ENCODE results near the gene ABCC3. TPM values are rescaled to one million over a fixed set of nuclear protein-coding genes. Genes with fewer than 3 reads are reported as not detected.
A peak's percentile ranks its signal among the peaks of the same experiment; 100 is the strongest.

The ABCC3 gene
- total RNA-seq, 1 experiment from 2014 or later, result 0.56 TPM

- H3K27ac ChIP-seq (ENCODE audit: low read depth, low read length, poor library complexity, severe bottlenecking), result no peak overlapping the region
- H3K27me3 ChIP-seq (replicated peaks; ENCODE audit: insufficient read depth, low read depth, low read length, poor library complexity), result no peaks in the 10 kb centered on the region
- ChIA-PET CTCF (interaction anchor here (0.5 to 0.6 kb wide), 2 partner anchors 37 to 159 kb away, joined by 3 read pairs; no protein-coding TSS in a partner anchor), POLR2A (ENCODE audit: low non-redundant PET) (no interaction called here)
- H3K4me1 ChIP-seq (ENCODE audit: insufficient read depth, low read length, poor library complexity, severe bottlenecking), result peaks cover 39% of the 10 kb centered on the region
- no TSS peak for BruUV-seq (replicated peaks)
- H3K9me3 ChIP-seq (ENCODE audit: low read depth, low read length, poor library complexity, severe bottlenecking), result no peaks in the 10 kb centered on the region
- H3K4me3 ChIP-seq (ENCODE audit: low read depth, low read length, poor library complexity, severe bottlenecking), result no peak overlapping the region
- DNase-seq (ENCODE audit: low spot score), result no peak
- intact Hi-C loops (cut with micrococcal nuclease; ENCODE audit: unreplicated experiment), result no loop called here
- no peak for TF ChIP-seq CTCF (conservative IDR thresholded peaks at IDR 0.05; ENCODE audit: low read depth, low read length)
- TF ChIP-seq EZH2 (IDR thresholded peaks at IDR 0.05; ENCODE audit: borderline replicate concordance, low read depth, low read length, poor library complexity, severe bottlenecking), result no peak
- no peaks in the 10 kb centered on the region for H3K36me3 ChIP-seq (ENCODE audit: insufficient read depth, low read length, poor library complexity, severe bottlenecking)
These were observed 2.1 kb downstream of the ABCC3 start for GRCh38 chr17:50636804-50637195.

DNA sequence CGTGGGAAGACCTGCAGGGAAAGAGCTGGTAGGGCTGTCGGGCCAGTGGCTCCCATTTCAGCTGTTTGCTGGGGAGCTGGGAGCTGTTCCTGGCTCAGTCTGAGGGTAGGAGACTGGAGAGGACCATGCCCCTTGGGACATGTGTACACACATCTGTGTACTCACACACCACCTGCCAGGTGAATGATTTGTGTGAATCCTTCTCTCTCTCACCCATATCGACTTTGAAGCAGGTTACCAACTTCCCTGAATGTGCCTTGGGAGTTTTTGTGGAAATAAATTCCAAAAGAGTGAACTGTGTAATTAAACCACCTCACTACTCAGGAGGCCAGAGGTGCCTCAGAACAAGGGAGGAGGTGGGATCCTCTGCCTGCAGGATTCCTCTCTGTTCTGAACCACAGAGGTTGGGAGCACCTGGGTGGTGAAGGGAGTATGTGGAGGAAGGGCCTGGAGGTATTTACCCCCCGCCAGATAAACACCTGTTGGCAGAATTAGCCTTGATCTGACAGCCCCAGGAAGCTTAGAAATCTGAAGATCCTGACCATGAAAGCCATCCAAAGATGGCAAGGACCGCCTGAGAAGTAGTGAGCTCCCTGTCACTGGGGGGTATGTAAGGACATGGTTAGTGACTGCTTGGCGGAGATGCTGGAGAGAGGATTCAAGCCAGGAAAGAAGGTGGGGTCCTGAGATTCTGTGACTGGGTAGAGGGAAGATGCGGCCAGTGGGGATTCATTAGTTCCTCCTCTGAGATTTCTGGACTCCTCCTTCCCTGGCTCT is 3.3 kb downstream of the ABCC3 start:
- CTCF ChIA-PET, result interaction anchor here (1.9 kb wide), 1 partner anchor 12 kb away, joined by 8 read pairs; no protein-coding TSS in a partner anchor
- intact Hi-C loops (cut with micrococcal nuclease; ENCODE audit: unreplicated experiment), result no loop called here

DNA sequence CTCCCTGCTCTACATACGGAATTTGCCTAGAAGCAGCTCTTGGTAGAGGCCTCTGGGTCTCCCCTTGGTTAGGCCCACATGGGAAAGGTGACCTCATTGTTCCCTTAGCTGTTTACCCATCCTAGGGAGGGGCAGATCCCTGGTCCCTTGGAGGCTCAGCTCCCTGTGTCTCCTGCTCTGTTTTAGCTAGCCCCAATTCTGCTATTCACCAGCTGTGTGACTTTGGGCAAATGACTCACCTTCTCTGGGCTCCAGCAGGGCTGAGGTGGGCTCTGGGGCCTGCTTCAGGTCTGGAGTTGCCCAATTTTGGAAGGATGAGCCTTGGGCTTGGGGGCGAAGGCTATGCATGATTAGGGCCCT is 3.9 kb downstream of the ABCC3 start:
- no peaks in the 10 kb centered on the region for H3K36me3 ChIP-seq (ENCODE audit: insufficient read depth, low read length, poor library complexity, severe bottlenecking)
- H3K4me1 ChIP-seq (ENCODE audit: insufficient read depth, low read length, poor library complexity, severe bottlenecking), result peaks cover 34% of the 10 kb centered on the region
- POLR2A ChIA-PET (ENCODE audit: low non-redundant PET), result no interaction called here
- BruUV-seq (replicated peaks), result no TSS peak
- CTCF ChIA-PET, result interaction anchor here (1.9 kb wide), 1 partner anchor 12 kb away, joined by 8 read pairs; no protein-coding TSS in a partner anchor
- intact Hi-C loops (cut with micrococcal nuclease; ENCODE audit: unreplicated experiment), result no loop called here
- TF ChIP-seq CTCF (conservative IDR thresholded peaks at IDR 0.05; ENCODE audit: low read depth, low read length), result no peak
- TF ChIP-seq EZH2 (IDR thresholded peaks at IDR 0.05; ENCODE audit: borderline replicate concordance, low read depth, low read length, poor library complexity, severe bottlenecking), result no peak
- H3K27me3 ChIP-seq (replicated peaks; ENCODE audit: insufficient read depth, low read depth, low read length, poor library complexity), result no peaks in the 10 kb centered on the region
- no peak overlapping the region for H3K4me3 ChIP-seq (ENCODE audit: low read depth, low read length, poor library complexity, severe bottlenecking)
- DNase-seq (ENCODE audit: low spot score), result peak; percentile 41
- peak overlapping the region; percentile 3 for H3K27ac ChIP-seq (ENCODE audit: low read depth, low read length, poor library complexity, severe bottlenecking)
- H3K9me3 ChIP-seq (ENCODE audit: low read depth, low read length, poor library complexity, severe bottlenecking), result no peaks in the 10 kb centered on the region

More for the DNA sequence above, 3.3 kb downstream of the ABCC3 start:
- POLR2A ChIA-PET (ENCODE audit: low non-redundant PET), result no interaction called here
- no peak overlapping the region for H3K4me3 ChIP-seq (ENCODE audit: low read depth, low read length, poor library complexity, severe bottlenecking)
- no peak for DNase-seq (ENCODE audit: low spot score)
- H3K27me3 ChIP-seq (replicated peaks; ENCODE audit: insufficient read depth, low read depth, low read length, poor library complexity), result no peaks in the 10 kb centered on the region
- peaks cover 34% of the 10 kb centered on the region for H3K4me1 ChIP-seq (ENCODE audit: insufficient read depth, low read length, poor library complexity, severe bottlenecking)
- H3K9me3 ChIP-seq (ENCODE audit: low read depth, low read length, poor library complexity, severe bottlenecking), result no peaks in the 10 kb centered on the region
- no peaks in the 10 kb centered on the region for H3K36me3 ChIP-seq (ENCODE audit: insufficient read depth, low read length, poor library complexity, severe bottlenecking)
- BruUV-seq (replicated peaks), result no TSS peak
- H3K27ac ChIP-seq (ENCODE audit: low read depth, low read length, poor library complexity, severe bottlenecking), result no peak overlapping the region
- TF ChIP-seq CTCF (conservative IDR thresholded peaks at IDR 0.05; ENCODE audit: low read depth, low read length) (no peak), EZH2 (IDR thresholded peaks at IDR 0.05; ENCODE audit: borderline replicate concordance, low read depth, low read length, poor library complexity, severe bottlenecking) (no peak)

Data from A673 (cell line).